Stimulated activated CD4-positive, alpha-beta T cell treated with anti-CD3 and anti-CD28 coated beads, Interleukin-12 subunit alpha, Interleukin-12 subunit beta, amount 100 ng/mL, for 24 hours (primary cell): ENCODE measurements around the gene GALK2.

Experiments
- DNase-seq, 2 experiments: peaks; one replicate each; pipeline ENCODE4 v3.0.0-alpha.2; 2020; ENCODE audit warnings: low read depth in 2 of 2

The GALK2 gene

DNA sequence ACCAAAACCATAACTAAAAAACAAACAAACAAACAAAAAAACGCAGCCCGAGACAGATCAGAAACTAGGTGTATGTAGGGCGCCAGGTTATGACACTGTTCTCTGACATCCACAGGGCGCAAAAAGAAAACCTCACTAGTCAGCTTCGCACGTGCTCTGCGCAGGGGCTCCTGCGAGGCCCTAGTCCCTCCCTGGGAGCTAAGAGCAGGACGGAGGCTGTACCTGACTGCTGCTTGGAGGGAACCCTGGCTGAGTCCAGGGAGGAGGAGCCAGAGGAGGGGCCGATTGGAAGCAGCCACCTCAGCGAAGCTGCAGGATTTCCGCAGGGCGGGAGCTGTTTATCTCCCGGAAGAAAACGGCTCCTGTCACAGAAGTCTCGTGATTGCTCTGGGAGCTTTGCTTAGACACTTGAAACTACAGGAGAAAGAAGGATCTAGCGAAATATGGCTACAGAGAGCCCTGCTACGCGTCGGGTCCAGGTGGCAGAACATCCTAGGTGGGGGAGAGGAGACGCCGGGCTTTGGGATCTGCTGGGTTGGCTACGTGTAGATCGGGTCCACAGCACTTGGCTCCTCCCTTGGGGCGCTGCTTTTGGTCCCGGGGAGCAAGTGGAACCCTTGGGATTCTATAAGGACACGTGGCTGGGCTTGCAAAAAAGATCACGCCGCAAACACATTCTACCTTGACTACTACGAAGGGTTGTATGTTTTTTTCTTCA is at the start of gene GALK2:
GALK2 (plus strand) TSS at position 368 of the 718 bp plus-strand sequence; CDS start at position 444, 76 bp downstream.
- DNase-seq: peak; percentile 54 to 83

DNA sequence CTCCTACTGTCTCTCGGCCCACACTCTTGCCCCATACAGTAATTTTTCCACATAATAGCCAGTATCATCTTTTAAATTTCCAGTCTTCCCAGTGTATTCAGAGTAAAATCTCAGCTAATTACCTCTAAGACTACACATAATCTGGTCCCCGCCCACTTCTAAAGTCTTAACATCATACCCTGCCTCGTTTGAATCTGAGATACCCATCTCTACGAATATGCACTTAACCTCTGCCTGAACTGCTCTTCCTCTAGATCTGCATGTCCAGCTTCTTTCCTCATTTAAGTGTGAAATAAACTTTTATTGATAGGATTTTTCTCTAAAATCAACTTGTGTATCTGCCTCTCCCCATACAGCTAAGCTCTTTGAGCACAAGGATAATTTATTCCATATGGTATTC is 49.2 kb upstream of the GALK2 start:
- no peak for DNase-seq

DNA sequence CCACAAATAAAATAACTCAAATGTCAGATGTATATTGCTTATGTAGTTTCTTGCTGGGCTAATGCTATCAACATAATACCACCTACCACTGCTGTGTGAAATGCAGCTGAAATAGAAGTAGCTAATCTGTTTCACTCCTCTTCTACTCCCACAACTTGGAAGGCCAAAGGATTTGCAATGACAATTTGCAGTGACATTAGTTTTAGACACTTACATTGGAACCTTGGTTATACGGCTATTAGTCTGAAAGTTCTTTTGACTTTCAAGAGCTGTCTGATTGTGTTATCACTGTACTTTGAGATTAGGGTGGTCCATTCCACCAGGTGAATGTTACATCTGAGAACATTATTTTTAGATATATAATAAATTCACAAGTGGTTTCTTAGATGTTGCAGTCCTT is 48.1 kb upstream of the GALK2 start:
- DNase-seq: no peak

DNA sequence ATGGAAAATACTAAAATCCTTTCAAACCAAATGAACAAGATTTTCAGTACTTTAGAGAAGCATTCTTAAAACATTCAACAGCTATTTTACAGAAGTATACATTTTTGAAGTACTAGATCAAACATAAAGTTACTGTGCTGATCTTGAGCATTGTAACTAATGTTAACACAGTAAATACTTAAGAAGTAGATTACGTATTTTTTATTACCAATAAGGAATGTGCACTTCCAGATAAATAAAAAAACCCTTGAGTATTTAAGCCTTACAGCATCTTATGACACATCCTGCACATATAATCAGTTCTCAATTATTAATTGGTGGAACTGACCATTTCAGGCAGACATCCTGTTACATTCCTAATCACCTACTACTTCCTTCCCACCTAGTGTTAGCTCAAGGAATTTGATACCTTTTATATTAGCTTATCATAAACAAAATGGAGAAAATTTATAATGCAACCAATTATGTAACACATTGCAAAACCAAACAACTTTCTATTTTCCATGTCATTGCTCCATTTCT is 47.4 kb upstream of the GALK2 start:
- no peak for DNase-seq

DNA sequence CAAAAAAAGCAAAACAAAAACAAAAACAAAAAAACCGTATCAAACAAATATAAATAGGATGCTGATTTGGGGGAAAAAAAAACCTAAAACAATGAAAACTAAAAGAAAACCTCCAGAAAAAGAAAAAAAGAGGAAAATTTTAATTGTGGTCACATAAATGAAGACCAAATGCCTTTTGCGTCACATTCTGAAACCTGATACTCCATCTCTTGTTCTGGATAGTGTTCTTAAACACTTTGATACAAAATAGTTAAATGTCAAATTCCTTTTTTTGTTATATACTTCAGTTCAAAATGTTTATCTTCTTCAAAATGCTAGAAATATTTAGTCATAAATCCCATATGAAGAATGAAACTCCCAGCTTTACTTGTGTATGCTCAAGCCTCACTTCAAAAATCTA is 45.7 kb upstream of the GALK2 start:
- no peak for DNase-seq

DNA sequence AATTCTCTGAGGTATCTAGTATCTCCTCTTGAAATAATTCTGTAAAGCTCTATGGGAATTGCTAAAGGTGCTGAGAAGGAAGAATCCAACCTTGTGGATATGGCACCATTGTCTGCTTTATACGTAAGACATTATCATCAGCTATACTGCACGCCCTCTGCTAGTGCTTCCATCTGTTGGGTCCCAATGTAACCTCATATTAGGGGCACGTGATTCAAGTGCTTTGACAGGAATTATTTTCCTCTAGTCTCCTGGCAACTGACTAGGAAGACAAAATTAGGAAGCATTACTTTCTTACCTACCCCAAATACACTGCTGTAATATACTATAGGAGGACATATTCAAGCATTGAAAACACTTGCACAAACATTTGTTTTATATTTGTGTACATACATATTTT is 38.6 kb upstream of the GALK2 start:
- no peak for DNase-seq

DNA sequence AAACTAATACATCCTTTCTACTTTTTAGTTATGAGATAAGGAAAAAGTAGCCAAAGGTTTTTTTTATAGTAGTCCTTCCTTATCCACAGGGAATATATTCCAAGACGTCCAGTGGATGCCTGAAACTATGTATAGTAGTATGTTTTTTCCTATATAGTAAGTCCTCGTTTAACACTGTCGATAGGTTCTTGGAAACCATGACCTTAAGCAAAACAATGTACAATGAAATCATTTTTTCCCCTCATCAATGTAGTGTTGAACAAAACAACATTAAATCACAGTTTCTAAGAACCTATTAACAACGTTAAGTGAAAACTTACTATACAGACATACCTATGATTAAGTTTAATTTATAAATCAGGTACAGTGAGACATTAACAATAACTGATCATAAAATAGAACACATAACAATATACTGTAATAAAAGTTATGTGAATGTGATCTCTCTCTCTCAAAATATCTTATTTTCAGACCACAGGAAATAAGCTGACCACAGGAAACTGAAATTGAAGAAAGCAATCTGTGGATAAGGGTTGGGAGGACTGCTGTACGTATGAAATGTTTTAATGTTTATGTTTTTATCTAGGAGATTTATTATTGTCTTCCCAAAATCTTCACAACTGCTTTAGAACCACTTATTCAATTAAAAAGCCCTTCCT is 35.2 kb upstream of the GALK2 start:
- no peak for DNase-seq

DNA sequence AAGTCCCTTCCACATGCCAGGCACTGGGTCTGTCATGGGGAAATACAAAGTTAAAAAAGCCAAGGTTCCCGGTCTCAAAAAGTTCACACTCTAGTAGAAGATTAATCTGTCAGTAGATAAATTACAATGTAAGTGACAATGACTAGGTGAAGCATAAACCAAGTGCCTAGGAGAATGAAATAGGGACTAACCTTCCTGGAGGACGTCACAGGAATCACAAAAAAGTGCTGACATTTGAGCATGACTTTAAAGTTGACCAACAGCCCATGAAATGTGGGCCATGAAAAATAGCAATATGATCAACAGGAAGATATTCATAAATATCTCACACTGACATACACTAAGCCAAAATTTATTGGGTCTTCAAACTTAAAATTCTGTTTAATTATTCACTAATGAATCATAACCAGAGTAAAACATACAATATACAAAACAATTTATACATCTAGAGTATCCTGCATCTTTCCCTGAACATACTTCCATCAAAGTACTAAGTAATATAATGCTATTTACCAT is 34.6 kb upstream of the GALK2 start:
- DNase-seq: no peak

DNA sequence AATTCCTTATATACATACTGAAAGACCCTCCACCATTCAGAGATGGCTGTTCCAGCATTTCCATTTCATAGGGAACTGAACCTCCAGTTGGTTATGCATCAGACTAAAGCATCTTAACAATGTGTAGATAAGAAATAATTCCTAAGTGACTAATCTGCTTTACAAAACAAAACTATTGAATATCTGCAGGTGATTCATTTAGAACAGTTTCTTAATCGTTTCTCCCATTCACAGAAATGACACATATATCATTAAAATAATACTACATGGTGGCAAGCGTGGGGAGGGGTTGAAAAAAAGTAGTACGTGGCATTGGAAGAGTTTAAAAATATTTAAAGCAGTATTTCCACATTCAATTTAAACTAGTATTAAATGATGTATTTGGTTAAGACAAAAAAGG is 34.1 kb upstream of the GALK2 start:
- no peak for DNase-seq

DNA sequence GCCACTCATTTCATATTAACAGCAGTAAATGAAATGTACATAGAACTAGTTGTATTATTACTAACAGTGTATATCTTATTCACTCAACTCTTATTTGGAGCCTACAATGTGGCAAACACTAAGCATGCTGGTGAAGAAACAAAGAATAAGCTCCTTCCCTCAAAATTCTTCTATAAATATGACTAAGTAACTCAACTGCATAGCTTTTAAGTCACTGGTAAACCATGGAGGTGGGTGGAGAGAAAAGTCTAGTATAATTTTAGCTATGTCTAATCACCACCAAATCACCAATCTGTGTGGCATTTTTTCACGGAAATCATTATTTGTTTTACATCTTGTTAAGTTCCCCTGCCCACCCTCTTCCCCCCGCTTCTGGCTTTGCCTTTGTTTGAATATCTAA is 32.2 kb upstream of the GALK2 start:
- DNase-seq: no peak

DNA sequence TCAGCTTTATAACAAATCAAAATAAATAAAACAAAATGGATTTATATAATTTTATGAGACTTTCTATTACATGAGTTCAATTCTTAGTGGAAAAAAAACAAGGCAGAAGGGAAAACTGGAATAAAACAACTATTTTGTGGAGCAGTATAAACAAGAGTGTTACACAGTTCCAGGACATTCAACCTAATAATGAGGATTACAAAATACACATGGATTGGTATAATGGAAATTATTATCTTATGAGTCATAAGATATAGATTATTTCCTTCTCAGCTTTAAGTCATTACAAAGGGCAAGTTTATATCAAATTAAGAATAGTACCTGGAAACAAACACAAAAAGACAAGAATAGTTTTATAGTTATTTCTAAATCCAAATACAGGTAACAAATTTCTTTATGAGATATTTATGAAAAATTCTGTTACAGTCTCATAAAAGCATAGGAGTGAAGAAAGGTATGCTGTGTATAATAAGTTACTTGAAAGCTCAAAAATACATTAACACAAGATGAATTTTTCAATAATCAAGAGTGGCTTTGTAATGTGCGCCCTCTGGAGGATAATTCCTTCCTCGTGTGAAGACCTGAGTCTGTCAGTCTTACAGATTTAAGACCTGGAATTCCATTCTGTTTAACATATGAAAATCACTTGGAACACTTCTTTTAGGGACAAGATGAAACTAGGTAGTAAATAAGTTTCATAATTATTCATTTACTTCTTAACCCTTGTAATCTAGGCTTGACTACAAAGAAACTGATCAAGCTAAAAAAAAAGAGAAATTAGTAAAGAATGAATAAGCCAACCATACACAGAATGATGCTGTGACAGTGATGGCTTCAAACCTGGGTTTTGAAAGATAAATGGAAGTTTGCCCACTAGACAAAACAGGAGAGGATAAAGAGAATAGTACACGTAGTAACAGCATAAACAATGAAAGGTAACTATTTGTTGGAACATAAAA is 24.1 kb upstream of the GALK2 start:
- DNase-seq: no peak

DNA sequence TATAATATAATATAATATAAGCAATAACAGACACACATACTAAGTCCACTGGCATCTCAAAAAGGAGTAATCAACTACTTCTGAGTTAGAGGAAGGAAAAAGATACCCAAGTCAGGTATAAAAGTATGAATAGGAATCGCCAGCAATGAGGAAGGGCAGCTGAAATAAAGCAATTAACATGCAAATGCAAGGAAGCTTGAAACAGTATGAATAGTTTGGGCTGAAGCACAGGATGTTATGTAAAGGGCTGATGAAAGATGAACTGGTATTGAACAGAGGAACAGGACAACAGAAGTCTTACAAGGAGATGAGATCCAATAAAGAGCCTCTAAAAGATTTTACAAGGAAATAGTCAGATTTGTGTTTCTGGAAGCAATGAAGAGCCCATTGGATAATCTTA is 21.7 kb upstream of the GALK2 start:
- DNase-seq: no peak

DNA sequence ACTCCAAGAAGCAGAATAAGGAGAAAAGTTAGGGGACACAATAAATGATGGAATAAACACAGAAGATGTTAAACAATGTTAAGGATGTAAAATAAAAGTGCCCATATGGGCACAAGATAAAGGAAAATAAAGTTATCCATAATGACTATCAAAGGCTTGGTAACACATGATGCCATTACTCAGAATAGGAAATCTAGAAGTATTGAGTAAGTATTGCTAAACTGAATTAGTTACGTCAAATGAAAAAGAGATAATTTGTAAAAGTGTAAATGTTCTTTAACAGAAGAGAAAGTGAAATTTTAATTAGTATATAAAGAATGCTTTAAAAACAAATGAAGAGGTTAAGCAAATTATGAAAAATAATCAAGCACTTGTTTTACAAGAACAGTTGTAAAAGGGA is 21.3 kb upstream of the GALK2 start:
- DNase-seq: no peak

DNA sequence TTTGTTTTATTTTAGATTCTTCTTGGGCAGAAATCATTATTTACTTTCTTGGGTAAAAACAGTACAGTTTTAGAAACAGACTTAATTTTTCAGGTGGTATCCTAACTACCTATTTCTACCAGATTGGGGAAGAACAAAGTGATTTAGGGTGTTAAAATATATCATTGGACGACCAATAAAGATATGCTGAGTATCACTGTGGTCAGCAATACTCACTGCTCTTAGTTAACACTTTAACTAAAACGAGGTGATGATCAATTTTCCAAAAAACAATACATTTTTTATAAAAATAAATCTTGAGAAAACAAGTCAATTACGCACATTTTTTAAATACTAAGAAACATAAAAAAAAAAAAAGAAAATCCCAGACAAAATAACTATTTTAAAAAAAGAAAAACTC is 18.2 kb upstream of the GALK2 start:
- DNase-seq: no peak

DNA sequence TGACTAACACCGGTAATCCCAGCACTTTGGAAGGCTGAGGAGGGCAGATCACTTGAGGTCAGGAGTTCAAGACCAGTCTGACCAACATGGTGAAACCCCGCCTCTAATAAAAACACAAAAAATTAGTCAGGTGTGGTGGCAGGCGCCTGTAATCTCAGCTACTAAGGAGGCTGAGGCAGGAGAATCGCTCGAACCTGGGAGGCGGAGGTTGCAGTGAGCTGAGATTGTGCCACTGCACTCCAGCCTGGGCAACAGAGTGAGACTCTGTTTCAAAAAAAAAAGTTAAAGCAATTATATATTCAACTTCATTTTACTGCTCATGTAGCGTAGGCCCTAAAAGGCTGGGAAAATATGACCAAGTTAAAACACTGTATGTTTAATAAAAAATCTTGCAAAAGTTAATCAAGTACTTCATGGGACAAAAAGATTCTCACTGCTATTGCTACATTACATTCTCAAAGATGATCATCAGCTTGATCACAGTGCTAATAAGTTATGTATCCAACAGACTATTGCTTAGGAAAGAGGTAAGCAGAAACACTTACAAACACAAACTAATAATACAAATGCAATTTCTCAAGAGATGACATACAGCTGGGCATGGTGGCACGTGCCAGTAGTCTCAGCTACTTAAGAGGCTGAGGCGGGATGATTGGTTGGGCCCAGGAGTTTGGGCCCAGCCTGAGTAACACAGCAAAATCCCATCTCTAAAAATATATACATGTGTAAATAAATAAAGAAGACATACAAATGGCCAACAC is 17.3 kb upstream of the GALK2 start:
- DNase-seq: no peak

DNA sequence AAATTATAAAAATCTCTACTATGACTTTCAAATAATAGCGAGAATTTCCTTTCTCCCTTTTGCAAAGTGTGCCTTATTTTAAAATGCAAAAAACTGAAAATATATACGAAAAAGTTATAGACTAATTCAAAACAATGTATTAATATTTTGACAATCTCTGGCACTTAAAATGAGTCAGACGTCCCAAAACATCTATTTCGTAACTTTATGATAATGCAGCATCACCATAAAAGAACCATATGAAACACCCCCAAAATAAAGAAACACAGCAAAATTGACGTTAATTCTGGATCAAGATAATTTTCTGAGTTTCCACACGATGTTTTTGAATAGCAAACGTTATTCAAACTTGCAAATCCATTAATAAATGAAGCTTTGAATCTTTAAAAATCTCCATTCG is 15.7 kb upstream of the GALK2 start:
- DNase-seq: no peak

DNA sequence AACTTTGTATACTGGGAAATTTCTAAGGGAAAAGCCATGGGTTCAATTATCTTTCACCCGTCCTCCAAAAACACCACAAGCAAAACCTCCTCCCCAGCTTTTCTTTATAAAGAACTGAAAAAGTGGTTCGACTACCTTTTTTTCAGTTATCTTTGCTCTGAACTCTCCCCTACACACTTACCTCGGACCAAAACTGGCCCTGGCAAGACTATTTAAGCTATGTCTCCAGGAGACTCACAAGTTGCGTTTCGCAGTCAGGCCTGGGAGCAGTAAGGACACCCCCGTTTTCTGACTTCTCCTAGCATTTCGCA is 15.3 kb upstream of the GALK2 start:
- DNase-seq: no peak

DNA sequence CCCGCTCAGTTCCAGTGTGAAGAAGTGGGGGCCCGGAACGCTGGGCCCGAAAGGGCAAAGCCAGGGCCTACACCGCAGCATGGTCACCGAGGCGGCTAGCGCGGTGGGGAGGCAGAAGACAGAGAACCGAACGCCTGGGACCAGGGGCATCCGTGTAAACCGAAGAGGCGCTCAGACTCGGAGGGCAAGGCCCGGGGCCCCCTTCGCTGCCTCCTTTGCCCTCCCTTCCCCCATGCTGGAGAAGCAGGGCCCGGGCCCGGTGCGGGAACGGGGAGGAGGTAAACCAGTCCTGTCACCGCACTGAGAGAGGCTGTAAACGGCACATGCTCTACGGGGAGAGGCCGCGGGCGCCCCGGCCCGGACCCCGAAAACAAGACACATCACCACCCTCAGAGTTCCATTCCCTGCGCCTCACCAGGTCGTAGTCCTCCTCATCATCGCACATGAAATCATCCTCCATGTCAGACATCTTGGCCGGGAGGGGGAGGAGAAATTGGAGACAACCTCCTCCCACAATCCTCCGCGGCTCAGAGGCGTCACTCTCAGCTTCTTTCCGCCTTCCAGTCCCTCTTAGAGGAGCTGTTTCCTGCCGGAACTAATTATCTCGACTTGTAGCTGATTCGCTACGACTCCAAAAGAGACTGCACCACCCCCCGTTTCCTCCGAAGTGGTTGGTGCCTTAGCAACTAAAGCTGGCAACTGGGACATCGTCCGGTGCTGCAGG is 14.8 kb upstream of the GALK2 start, which contains the start of gene COPS2:
COPS2 (minus strand) TSS at position 490 of the 724 bp plus-strand sequence; CDS start at position 469, 21 bp downstream.
- peak; percentile 86 to 87 for DNase-seq

DNA sequence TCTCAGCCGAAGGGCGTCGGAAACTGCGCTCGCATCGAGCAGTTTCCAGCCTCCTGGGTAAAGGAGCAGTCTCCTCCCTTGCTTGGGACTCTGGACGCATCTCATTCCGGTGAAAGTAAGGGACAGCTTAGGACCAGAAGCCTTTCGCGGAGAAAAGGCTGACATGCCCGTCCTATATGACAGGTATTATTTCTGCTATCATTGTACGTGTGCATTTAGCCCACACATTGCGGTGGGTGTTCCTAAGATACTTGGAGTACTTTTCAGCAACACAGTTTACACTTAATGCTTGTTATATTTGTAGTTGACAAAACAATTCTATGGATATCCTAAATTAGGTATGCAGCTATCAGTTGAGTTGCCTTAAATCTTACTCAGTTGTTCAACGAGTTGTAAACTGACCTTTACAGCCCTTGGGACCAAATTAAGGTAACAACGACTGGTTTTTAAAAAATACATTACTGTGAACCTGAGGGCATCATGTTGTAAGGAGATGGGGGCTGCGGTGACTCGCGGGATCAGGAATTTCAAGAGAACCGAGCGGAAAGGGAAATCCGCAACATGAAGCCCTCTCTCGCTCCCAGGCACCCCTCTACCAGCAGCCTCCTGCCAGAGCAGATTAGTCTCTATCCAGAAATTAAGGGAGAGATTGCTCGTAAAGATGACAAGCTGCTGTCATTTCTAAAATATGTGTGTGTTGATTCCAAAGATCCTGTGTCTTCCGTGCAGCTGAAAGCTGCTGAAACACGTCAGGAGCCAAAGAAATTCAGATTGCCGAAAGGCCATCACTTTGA is 14.0 kb upstream of the GALK2 start:
- DNase-seq: no peak

DNA sequence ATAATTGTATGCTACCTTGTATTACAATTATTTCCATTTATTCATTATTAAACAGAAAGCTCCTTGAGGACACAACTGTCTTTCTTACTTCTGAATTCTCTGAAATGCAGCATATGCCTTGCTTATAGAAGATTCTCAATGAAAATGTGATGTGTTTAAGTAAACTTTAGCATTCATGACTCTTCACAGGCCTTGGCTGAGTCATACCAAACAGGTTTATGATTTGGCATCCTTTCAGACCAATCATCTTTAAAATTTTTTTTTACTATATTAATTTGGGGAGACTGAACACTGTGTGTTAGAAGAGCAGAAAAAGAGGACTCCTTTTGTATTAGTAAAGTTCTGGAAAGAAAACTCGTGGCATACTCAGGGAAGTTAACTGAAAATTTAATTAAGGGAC is 6.4 kb upstream of the GALK2 start:
- DNase-seq: no peak
